HG02623 (cell line): ENCODE data around the gene TADA2A.

ENCODE experiments used
- ATAC-seq: cut with Tn5 transposase; IDR thresholded peaks from one replicate; pipeline ENCODE4 v1.9.1; 2021; ENCODE audit warnings: moderate library complexity; ENCODE audit not compliant: unreplicated experiment

TADA2A gene

DNA sequence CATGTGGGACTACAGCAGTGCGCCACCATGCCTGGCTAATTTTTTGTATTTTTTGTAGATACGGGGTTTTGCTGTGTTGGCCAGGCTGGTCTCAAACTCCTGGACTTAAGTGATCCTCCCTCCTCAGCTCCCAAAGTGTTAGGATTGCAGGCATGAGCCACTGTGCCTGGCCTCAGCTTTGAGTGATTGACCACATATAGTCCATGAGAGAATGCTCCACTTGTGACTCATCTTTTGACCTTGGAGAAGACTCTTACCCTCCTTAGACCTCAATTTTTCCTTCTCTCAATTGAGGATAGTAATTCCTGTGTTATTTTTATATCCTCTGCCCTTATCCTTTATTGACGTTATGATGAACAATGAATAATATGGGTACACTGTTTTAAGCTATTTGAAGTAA, 52.1 kb downstream of the TADA2A start:
- no peak for ATAC-seq

DNA sequence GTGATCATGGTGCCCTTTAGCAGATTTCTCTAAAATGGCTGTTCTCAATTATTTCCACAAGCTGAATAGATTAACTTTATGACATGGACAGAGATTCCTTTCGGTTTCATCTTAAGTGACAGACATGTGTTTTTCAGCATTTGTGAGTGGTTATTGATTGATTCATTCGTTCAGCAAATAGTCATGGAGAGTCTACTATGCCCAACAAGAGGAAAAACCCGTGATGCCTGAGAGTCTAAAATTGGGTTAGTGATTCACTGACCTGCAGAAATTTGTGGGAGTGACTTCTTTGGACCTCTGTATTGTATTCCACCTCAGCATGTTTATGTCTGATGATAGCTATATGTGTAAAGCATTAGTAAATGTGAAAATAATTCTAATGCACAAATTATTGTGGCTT, 55.0 kb downstream of the TADA2A start:
- no peak for ATAC-seq

DNA sequence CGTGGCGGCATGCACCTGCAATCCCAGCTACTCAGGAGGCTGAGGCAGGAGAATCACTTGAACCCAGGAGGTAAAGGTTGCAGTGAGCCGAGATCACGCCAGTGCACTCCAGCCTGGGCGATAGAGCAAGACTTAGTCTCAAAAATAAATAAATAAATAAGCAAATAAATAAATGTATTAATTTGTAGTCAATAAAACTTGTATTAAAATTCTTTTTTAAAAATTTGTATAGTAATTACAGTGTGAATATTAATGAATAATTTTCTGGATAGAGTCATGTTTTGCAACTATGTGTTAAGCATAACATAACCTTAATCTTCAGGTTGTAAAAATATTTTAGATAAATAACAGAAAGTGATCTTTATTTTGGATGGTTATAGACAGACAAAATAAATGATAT, 55.8 kb downstream of the TADA2A start:
- no peak for ATAC-seq

DNA sequence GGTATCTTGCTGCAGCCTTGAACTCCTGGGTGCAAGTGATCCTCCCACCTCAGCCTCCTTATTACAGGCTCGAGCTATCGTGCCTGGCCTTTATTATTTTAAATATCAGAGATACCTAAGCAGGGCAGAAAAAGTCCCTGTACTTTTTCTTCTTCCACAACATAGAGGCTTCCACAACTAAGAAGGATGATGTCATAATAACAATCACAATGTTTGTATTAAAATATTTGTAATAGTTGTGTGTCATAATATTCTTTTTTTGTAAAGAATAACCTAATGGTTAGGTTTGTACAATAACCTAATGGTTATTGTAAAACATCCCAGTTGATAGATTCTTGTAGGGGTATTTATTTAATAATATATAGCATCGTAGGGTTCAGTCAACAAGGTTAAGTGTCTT, 56.4 kb downstream of the TADA2A start:
- no peak for ATAC-seq

DNA sequence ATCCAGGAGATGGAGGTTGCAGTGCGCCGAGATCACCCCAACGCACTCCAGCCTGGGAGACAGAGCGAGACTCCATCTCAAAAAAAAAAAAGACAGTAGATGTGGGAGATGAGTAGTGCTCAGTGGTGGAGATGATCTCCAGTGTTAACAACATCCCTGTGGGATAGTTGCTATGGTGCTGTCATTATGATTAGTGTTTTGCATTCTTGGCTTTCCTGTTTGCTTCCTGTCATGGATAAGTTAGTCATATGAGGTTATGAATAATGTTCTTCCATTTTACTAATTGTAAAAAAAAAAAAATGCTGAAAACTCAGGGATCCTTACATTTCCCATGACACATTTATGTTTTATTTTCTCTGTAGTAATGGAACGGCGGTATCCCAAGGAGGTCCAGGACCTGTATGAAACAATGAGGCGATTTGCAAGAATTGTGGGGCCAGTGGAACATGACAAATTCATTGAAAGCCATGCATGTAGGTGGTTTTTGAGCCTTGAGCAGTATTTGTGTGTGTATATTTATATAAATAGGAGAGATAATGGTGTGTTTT, 58.5 kb downstream of the TADA2A start:
- ATAC-seq = no peak

DNA sequence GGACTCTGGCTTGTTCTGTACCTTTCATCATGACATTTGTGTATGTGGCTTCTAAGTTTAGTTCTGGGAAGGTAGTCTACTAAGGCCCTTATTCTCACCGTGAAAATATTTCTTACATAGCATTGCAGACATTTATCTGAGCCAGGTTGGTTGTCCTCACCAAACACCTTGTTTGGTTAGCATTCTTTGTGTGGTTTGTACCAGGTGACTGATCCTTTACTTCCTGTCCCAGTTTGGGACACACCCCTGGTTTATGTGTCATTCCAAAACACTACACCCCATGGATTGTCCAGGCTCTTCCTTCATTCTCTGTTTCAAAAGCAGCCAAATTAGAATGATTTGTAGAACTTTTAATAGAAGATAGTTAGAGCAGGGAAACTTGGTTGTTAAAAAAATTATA, 59.8 kb downstream of the TADA2A start:
- no peak for ATAC-seq

DNA sequence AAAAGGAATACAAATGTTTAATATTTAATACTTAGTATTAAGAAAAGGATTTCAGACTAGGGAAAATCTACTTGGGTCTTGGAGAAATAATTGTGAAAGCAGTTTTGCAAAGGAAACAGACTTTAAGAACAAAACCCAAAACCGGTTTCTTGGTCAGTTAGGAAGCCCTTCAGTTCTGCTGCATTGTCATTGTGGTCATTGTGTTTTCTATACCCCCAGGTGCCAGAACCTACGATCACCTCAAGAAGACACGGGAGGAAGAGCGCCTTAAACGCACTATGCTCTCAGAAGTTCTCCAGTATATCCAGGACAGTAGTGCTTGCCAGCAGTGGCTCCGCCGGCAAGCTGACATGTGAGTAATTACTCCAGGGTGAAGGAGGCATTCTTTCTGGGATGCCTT, 63.5 kb downstream of the TADA2A start:
- no peak for ATAC-seq

DNA sequence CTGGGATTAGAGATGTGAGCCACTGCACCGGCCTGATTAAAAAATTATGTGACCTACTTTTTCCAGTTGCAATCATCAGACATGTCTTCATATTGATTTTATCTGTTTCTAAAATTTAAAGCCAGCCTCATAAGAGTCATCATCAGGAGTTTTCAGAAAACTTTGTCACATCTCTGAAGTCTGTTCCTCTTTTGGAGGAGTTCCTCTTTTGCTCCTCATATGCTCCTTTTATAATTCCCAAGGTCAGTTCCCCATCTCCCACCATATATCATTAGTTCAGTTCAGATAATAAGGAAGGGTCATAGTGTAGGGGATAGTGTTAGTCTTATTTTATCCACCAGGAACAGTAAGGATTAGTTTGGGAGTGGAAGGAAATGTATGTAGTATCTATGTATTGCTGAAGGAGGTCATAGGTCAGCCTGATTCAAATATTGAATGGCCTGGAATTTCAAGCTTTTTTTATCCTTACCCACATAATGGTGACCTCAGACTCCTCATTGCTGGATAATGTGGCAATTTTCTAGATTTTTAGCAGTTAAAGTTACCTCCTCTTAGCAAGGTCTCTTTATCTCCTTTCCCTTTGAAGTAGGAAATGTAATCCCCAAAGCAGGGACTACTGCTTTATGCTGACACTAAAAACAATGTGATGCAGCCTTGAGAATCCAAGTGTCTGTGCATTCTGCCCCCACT, 69.2 kb downstream of the TADA2A start:
- no peak for ATAC-seq

DNA sequence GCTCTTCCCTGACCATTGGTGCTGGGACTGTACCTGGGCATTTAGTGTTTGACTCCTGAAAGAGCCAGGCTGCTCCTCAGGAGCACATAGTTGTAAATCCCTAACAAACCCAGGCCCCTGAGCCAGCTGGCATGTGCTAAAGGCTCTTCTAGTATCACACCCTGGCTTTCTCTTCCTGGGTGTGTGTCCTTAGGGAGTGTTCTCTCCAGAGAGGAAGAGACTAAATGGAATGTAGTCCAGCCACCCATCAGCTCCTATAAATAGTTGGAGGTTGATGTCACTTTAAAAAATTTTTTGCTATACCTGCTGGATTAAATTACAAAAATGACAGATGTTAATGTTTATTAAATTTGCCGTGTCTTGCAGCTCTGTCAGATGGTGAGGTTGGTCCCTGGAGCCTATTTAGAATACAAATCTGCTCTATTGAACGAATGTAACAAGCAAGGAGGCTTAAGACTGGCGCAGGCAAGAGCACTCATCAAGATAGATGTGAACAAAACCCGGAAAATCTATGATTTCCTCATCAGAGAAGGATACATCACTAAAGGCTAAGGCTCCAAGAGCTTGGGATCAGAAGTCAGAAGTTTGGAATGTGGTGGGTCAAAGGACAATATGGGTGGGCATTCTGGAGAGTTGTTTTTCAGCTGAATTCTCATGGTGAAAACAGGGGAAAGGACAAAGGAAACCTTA, 69.9 kb downstream of the TADA2A start:
- ATAC-seq = no peak

DNA sequence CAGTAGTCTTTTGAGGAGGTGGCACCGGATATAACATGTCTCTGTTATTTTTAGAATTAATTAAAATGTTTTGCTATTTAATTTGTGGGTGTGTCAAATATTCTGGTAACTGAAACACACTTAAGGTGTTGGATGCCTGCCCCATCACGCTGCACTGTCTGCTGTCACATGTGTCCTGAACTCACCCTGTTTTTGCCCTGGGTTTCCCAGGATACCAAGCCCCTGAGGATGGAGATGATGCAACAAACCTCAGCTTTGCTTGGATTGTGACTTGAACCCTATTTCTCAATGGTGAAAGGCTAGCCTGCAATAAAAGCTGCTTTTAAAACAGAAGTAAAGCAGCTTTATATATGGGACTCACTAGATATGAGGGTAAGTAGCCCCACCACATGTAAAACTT, 71.5 kb downstream of the TADA2A start:
- ATAC-seq = no peak

DNA sequence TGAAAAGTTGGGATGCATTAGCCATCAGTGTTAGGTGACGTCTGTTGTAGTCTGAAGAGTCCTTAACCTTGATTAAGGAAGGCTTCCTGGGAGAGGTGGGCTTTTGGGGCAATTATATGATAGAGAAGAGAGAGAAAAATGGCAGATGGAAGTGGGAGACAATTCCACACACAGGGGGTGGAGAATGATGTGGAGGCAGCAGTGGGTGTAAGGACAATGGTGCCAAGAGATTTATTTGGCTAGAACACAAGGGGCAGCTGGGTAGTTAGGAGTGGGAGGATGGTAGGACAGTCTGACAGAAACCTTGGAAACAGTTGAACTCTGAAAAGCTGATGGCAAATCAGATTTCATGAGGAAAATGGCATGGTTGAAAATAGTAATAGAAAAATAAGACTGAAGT, 72.3 kb downstream of the TADA2A start:
- ATAC-seq = no peak

DNA sequence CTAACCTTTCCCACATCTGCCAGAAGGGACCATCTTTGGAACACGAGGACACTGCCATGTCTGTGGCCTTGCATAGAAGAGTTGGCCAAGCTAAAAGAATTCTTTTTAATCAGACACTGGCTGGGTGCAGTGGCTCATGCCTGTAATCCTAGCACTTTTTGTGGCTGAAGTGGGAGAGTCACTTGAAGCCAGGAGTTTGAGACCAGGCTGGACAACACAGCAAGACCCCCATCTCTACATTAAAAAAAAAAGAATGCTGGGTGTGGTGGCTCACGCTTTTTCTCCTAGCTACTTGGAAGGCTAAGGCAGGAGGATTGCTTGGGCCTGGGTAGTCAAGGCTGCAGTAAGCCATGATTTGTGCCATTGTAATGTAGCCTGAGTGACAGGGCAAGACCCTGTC, 73.7 kb downstream of the TADA2A start:
- no peak for ATAC-seq

DNA sequence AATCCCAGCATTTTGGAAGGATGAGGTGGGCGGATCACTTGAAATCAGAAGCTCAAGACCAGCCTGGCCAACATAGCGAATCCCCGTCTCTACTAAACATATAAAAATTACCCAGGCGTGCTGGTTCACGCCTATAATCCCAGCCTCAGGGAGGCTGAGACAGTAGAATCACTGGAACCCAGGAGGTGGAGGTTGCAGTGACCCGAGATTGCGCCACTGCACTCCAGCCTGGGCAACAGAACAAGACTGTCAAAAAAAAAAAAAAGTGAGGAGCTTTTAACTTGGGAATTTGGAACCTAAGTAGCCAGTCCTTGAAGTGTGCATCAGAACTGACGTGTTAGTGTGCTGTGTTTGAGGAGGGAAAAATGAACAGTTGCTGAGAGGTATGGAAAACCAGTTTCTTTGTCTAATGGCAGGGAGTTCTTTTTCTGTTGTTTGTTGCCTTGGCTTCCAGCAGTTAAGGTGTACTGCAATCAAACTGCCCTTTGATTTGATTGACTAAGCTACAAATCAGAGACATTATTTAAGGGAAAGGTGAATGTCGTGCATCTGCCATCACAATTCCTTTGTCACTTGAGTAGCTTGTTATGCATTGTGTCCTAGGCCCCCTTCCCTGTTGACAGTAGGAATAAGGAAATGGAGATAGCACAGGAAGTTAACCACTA, 74.4 kb downstream of the TADA2A start:
- no peak for ATAC-seq

DNA sequence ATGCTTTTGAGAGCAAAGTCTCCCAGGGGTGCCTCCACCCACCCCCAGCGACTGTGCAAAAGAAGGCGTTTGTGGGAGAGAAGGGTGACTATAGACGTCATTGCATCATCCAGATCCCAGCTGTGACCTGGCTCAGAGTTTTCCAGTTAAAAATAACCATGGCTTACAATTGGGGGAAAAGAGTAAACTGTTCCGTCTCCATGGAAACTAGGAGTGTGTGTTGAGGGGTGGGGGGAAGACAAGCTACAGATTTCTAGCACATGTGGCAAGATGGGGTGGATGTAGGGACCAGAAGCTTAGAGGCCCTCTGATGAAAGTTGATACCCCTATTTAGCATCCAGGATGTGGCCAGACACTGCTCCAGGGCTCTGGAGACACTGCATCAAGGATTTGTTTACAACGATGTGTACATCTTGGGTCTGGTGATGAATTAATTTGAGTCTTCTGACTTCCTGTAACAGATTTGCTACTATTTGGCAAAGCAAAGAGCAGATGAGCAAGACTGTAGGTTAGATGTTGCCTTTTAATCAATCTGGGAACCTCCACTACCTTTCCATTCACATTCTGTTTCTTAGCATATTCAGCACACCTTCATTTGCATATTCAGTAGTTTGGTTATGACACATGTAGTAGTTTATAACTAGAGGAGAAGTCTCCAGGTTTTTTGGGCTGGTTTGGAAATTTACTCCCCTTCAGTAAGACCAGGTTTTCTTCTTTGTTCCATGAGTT, 76.8 kb downstream of the TADA2A start:
- no peak for ATAC-seq

DNA sequence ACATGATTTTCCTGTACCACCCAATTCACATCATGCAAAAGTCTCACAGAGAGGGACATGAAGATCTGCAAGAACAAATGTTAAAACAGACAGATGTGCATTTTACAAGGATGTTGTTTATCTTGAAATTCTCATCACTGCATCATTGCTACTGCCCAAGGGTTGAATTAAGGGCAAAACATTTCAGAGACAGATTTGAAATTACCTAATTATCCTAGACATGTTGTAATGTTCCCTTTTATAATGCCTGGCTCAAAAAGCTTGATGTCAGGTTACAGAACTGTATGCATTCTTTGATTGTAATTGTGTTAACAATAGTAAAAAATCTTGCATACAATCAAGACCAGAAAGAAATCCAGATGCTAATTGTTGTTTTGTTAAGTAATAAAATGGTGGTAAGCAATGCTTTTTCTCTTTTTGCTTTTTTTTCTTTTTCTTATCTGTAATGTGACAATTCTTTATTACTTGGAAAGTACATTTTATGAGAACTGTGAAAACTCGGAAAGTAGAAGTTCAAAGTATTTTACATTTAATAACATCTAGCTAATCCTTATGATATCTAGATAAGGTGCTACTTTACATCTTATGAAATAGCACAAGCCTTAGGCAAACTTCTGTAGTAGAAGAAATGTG, 79.4 kb downstream of the TADA2A start:
- ATAC-seq = no peak

DNA sequence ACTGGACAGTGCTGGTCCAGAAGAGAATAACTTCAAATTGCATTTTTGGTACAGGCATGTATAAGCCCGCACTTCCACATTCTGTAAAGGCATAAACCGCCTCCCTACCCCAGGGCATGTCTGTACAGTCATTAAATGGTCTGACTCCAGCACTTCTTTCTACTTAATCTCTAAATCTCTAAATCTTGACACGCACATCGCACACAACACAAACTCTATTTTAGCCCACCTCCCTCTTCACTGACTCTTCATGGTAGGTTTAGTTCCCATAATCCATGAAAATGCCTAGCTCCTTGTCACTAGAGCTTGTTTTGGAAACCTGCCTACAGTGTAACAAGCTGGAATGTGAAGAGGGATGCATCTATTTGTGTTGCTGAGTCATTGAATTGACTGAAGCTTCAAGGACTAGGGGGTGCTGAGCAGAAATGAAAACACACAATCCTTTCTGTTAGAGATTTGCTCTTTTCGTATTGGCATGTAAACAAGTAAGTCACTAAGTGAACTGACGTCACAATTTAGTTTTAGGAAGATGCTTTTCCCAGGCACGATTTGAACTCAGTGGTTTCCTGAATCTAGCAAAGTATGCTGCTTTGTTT, 81.4 kb downstream of the TADA2A start:
- ATAC-seq = no peak

DNA sequence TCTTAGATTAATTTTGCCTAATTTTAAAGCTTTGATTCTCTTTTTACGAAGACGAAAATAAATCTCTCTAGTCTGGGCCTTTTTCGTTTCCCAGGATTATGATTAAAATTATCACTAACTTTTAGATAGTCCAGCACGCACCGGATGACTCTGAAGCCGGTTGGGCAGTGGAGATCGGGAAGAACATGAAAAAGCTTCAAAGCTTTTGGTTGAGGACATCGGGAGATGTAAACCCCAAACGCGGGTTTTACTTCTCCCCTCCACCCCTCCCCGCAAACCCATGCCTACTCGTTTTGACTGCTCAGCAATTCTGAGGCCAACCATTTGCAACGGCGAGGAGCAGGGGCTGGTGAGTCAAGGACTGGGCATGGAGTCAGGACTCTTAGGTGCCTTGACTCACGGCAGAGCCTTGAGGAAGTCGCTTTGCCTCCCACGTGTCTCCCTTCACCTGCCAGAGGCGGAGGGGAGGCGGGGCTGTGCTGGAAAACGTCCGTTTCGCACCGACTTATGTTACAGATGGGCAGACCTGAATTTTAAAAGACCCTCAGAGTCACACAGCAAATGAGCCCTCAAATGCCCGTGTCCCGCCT, 82.0 kb downstream of the TADA2A start:
- no peak for ATAC-seq

DNA sequence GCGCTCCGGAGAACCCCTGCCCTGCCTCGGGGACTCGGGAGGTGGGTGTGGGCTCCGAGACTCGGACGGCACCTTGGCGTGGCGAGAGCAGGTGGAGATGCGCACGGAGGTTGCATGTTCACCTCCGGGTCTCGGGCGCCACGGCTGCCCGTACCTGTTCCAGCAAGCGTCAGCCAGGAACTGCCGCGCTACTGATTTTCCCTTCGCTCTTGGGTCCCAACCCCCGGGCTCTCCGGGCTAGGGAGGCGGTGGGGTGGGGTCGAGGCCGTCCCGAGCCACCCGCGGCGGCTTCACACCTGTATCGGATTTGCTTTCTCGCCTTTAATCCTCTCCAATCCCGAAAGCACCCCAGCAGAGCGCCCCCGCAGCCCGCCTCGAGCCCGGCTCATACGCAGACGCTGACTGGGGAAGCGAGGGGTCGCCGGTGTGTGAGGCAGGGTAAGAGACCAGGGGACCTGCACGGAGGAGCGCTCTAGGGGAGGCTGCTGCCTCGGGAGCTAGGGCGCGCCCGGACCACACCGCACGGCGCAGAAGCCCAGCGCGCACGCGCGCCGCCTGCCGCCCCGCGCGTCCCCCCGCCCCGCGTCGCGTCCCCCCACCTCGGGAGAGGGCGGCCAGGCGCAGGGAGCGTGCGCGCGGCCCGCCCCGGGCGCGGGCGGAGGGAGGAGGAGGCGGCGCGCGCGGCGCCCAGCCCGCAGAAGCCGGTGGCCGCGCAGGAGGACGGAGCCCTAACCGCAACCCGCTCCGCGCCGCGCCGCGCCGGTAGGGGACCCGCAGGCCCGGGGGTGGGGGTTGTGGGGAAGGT, 82.7 kb downstream of the TADA2A start, which contains the start of gene DUSP14:
TSS of gene DUSP14 (plus strand) at position 695 of the 805 bp plus-strand sequence. CDS start 22,382 bp downstream, outside the sequence.
- peak; percentile 58 for ATAC-seq

DNA sequence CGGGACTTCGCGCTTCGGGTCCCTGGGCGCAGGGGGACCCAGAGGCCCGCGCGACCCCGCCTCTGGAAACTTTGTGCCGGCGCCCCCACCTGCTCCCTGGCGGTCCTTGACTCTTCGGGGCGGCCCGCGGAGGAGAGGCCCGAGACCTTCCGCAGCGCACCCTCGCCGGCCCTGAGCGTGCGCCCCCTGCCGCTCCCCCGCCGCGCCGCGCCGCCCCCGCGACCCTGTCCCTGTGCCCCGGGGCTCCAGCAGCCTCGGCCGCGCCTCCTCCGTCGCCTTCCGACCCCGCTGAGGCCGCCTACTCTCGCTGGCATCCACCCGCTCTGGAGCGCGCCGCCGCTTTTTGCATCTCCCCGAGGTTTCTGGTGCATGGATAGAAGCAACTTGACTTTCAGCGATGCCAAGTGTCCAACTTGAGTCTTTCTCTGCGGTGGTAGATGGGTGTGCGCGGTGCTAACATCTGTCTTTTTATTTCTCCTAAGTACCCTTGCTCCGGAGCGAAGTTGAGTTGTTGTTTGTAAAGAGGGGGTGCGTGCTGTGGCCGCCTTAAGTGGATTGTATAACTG, 83.4 kb downstream of the TADA2A start:
- peak; percentile 49 for ATAC-seq
